ENCODE data around the gene CTNNBL1. TPM values are rescaled to one million over a fixed set of nuclear protein-coding genes. Genes with fewer than 3 reads are reported as not detected.

The CTNNBL1 gene
- total RNA-seq, 4 donors from 2014 or later = 25.5 to 38.4 (median 35.1) TPM

- WGBS, 2 donors = 77 to 80% methylated on average over 2 of the region's 2 CpGs
- DNase-seq (ENCODE audit: low spot score in 2 of 2) = no peak
- Histone ChIP-seq H3K36me3 (no peaks in the 10 kb centered on the region), H3K27ac (no peak overlapping the region), H3K9me3 (no peaks in the 10 kb centered on the region), H3K4me3 (no peak overlapping the region), H3K4me1 (no peaks in the 10 kb centered on the region), H3K27me3 (peaks cover 0 to 20% of the 10 kb centered on the region in 2 donors)
- TF ChIP-seq POLR2A (IDR thresholded peaks at IDR 0.05) (no peak), EP300 (IDR thresholded peaks at IDR 0.05) (no peak), CTCF (IDR thresholded peaks at IDR 0.05) (no peak)
These were observed 6.9 kb upstream of the CTNNBL1 start for GRCh38 chr20:37686762-37687477.

GRCh38 chr20:37687478-37687805 lies 6.4 kb upstream of the CTNNBL1 start:
- no peak for DNase-seq (ENCODE audit: low spot score in 2 of 2)
- H3K36me3 ChIP-seq = no peaks in the 10 kb centered on the region
- TF ChIP-seq EP300 (IDR thresholded peaks at IDR 0.05) = no peak
- TF ChIP-seq POLR2A (IDR thresholded peaks at IDR 0.05) = no peak
- TF ChIP-seq CTCF (IDR thresholded peaks at IDR 0.05) = no peak
- H3K27me3 ChIP-seq = peaks cover 0 to 16% of the 10 kb centered on the region in 2 donors
- H3K27ac ChIP-seq = no peak overlapping the region
- 64 to 66% methylated on average over 3 of the region's 3 CpGs for WGBS, 2 donors
- H3K4me3 ChIP-seq = no peak overlapping the region
- no peaks in the 10 kb centered on the region for H3K4me1 ChIP-seq
- H3K9me3 ChIP-seq = no peaks in the 10 kb centered on the region

GRCh38 chr20:37688093-37688492 lies 5.7 kb upstream of the CTNNBL1 start:
- DNase-seq (ENCODE audit: low spot score in 2 of 2) = no peak
- TF ChIP-seq POLR2A (IDR thresholded peaks at IDR 0.05) (no peak), CTCF (IDR thresholded peaks at IDR 0.05) (no peak), EP300 (IDR thresholded peaks at IDR 0.05) (no peak)
- 60 to 61% methylated on average over 4 of the region's 4 CpGs for WGBS, 2 donors

GRCh38 chr20:37690626-37691369 lies 3.0 kb upstream of the CTNNBL1 start:
- DNase-seq (ENCODE audit: low spot score in 2 of 2) = no peak
- no peaks in the 10 kb centered on the region for H3K36me3 ChIP-seq
- H3K27ac ChIP-seq = no peak overlapping the region
- H3K4me1 ChIP-seq = peaks cover 0 to 19% (median 10%) of the 10 kb centered on the region in 4 donors
- no peak overlapping the region for H3K4me3 ChIP-seq
- H3K9me3 ChIP-seq = no peaks in the 10 kb centered on the region
- WGBS, 2 donors = 69 to 83% methylated on average over 5 of the region's 5 CpGs
- peaks cover 0 to 11% of the 10 kb centered on the region in 2 donors for H3K27me3 ChIP-seq
- no peak for TF ChIP-seq EP300 (IDR thresholded peaks at IDR 0.05)
- TF ChIP-seq CTCF (IDR thresholded peaks at IDR 0.05) = no peak
- no peak for TF ChIP-seq POLR2A (IDR thresholded peaks at IDR 0.05)

More at GRCh38 chr20:37688093-37688492, 5.7 kb upstream of the CTNNBL1 start:
- H3K27me3 ChIP-seq = peaks cover 0 to 11% of the 10 kb centered on the region in 2 donors
- no peak overlapping the region for H3K4me3 ChIP-seq
- H3K27ac ChIP-seq = no peak overlapping the region
- no peaks in the 10 kb centered on the region for H3K36me3 ChIP-seq
- H3K9me3 ChIP-seq = no peaks in the 10 kb centered on the region
- no peaks in the 10 kb centered on the region for H3K4me1 ChIP-seq
